Ectodermal cell (in vitro differentiated cells): ENCODE results near the gene UQCR11.

Experiments
- H3K27ac ChIP-seq: 2 replicates; pipeline ENCODE4 v1.7.0; 2013; ENCODE audit warnings: mild to moderate bottlenecking, low read depth, low read length; ENCODE audit not compliant: insufficient read depth, poor library complexity, severe bottlenecking
- H3K27me3 ChIP-seq: 2 replicates; pipeline ENCODE4 v1.7.0; 2013; ENCODE audit warnings: mild to moderate bottlenecking, low read length; ENCODE audit not compliant: insufficient read depth, control insufficient read depth, poor library complexity, severe bottlenecking
- H3K36me3 ChIP-seq: one replicate; pipeline ENCODE4 v1.7.0; 2013; ENCODE audit warnings: low read length; ENCODE audit not compliant: control insufficient read depth, insufficient read depth
- H3K4me1 ChIP-seq: one replicate; pipeline ENCODE4 v1.7.0; 2013; ENCODE audit warnings: low read length; ENCODE audit not compliant: control insufficient read depth, insufficient read depth
- H3K4me3 ChIP-seq: 2 replicates; pipeline ENCODE4 v1.7.0; 2013; ENCODE audit warnings: low read depth, low read length, control low read depth; ENCODE audit not compliant: insufficient read depth
- H3K9me3 ChIP-seq: 2 replicates; pipeline ENCODE4 v1.7.0; 2013; ENCODE audit warnings: mild to moderate bottlenecking, low read length, moderate library complexity; ENCODE audit not compliant: control insufficient read depth
- WGBS, 2 experiments: methylation state at CpG; one replicate each; pipeline ENCODE4 v1.1.7; 2013; ENCODE audit warnings: missing lambda C conversion rate in 2 of 2; 5-methylcytosine and 5-hydroxymethylcytosine counted together

UQCR11 gene

GRCh38 chr19:1634242-1634937, 29.1 kb upstream of the UQCR11 start:
- H3K4me3 ChIP-seq: no peak overlapping the region
- H3K9me3 ChIP-seq: no peaks in the 10 kb centered on the region
- H3K27me3 ChIP-seq: no peaks in the 10 kb centered on the region
- peaks cover 60% of the 10 kb centered on the region for H3K36me3 ChIP-seq
- no peaks in the 10 kb centered on the region for H3K4me1 ChIP-seq
- H3K27ac ChIP-seq: no peak overlapping the region
- 93 to 94% methylated on average over 19 of the region's 19 CpGs for WGBS, 2 experiments

GRCh38 chr19:1633269-1633826, 28.1 kb upstream of the UQCR11 start:
- Histone ChIP-seq H3K27ac (no peak overlapping the region), H3K4me1 (no peaks in the 10 kb centered on the region), H3K27me3 (no peaks in the 10 kb centered on the region), H3K36me3 (peaks cover 51% of the 10 kb centered on the region), H3K4me3 (no peak overlapping the region), H3K9me3 (no peaks in the 10 kb centered on the region)
- 93 to 95% methylated on average over 11 of the region's 11 CpGs for WGBS, 2 experiments

- peaks cover 45% of the 10 kb centered on the region for H3K36me3 ChIP-seq
- H3K9me3 ChIP-seq: no peaks in the 10 kb centered on the region
- H3K27ac ChIP-seq: no peak overlapping the region
- H3K27me3 ChIP-seq: no peaks in the 10 kb centered on the region
- no peak overlapping the region for H3K4me3 ChIP-seq
- H3K4me1 ChIP-seq: no peaks in the 10 kb centered on the region
- WGBS, 2 experiments: 95 to 97% methylated on average over 26 of the region's 26 CpGs
Observed at GRCh38 chr19:1632462-1633268, 27.4 kb upstream of the UQCR11 start.

- WGBS, 2 experiments: 97% methylated on average over 31 of the region's 31 CpGs
- Histone ChIP-seq H3K9me3 (no peaks in the 10 kb centered on the region), H3K4me1 (no peaks in the 10 kb centered on the region), H3K4me3 (no peak overlapping the region), H3K27ac (no peak overlapping the region), H3K36me3 (peaks cover 38% of the 10 kb centered on the region), H3K27me3 (no peaks in the 10 kb centered on the region)
Observed at GRCh38 chr19:1631557-1632100, 26.4 kb upstream of the UQCR11 start.

- H3K4me3 ChIP-seq: no peak overlapping the region
- no peaks in the 10 kb centered on the region for H3K4me1 ChIP-seq
- no peaks in the 10 kb centered on the region for H3K9me3 ChIP-seq
- H3K36me3 ChIP-seq: peaks cover 37% of the 10 kb centered on the region
- 96% methylated on average over 17 of the region's 17 CpGs for WGBS, 2 experiments
- H3K27ac ChIP-seq: no peak overlapping the region
- H3K27me3 ChIP-seq: no peaks in the 10 kb centered on the region
Observed at GRCh38 chr19:1630811-1631210, 25.5 kb upstream of the UQCR11 start.

GRCh38 chr19:1630012-1630411, 24.8 kb upstream of the UQCR11 start:
- no peaks in the 10 kb centered on the region for H3K27me3 ChIP-seq
- peaks cover 33% of the 10 kb centered on the region for H3K36me3 ChIP-seq
- H3K9me3 ChIP-seq: no peaks in the 10 kb centered on the region
- H3K4me1 ChIP-seq: no peaks in the 10 kb centered on the region
- no peak overlapping the region for H3K27ac ChIP-seq
- whole genome bisulfite sequencing, 2 experiments: 96% methylated on average over 20 of the region's 20 CpGs
- H3K4me3 ChIP-seq: no peak overlapping the region

- H3K9me3 ChIP-seq: no peaks in the 10 kb centered on the region
- peaks cover 26% of the 10 kb centered on the region for H3K36me3 ChIP-seq
- H3K27ac ChIP-seq: no peak overlapping the region
Observed at GRCh38 chr19:1629256-1629808, 24.1 kb upstream of the UQCR11 start.

GRCh38 chr19:1627194-1627593, 21.9 kb upstream of the UQCR11 start:
- H3K27me3 ChIP-seq: no peaks in the 10 kb centered on the region
- H3K36me3 ChIP-seq: peaks cover 22% of the 10 kb centered on the region
- 96 to 97% methylated on average over 17 of the region's 17 CpGs for WGBS, 2 experiments
- peaks cover 8% of the 10 kb centered on the region for H3K4me1 ChIP-seq
- H3K4me3 ChIP-seq: no peak overlapping the region
- H3K27ac ChIP-seq: no peak overlapping the region
- no peaks in the 10 kb centered on the region for H3K9me3 ChIP-seq

More at GRCh38 chr19:1629256-1629808, 24.1 kb upstream of the UQCR11 start:
- Histone ChIP-seq H3K4me1 (no peaks in the 10 kb centered on the region), H3K27me3 (no peaks in the 10 kb centered on the region), H3K4me3 (no peak overlapping the region)
- 97% methylated on average over 24 of the region's 24 CpGs for WGBS, 2 experiments

- Histone ChIP-seq H3K27ac (no peak overlapping the region), H3K36me3 (peaks cover 24% of the 10 kb centered on the region), H3K4me1 (peaks cover 8% of the 10 kb centered on the region), H3K27me3 (no peaks in the 10 kb centered on the region), H3K4me3 (no peak overlapping the region), H3K9me3 (no peaks in the 10 kb centered on the region)
- WGBS, 2 experiments: 95 to 96% methylated on average over 32 of the region's 32 CpGs
Observed at GRCh38 chr19:1626417-1627010, 21.3 kb upstream of the UQCR11 start.
